PFSK-1 (cell line): Measurements from ENCODE around the gene PLK5.

Experiments
- POLR2AphosphoS5 ChIP-seq: IDR thresholded peaks from 2 replicates; pipeline ENCODE4 v1.6.1; 2012; ENCODE audit warnings: low read depth, mild to moderate bottlenecking, control low read depth, low read length, moderate library complexity
- REST ChIP-seq, 2 experiments: IDR thresholded peaks; 2 replicates each; pipeline versions ENCODE4 v1.6.1 to v1.8.0; 2011 to 2012; ENCODE audit warnings: low read depth in 2 of 2, low read length in 2 of 2, control low read depth in 1 of 2, inconsistent platforms in 1 of 2, mild to moderate bottlenecking in 1 of 2, moderate library complexity in 1 of 2; ENCODE audit not compliant: insufficient read depth in 1 of 2

- TF ChIP-seq REST (IDR thresholded peaks at IDR 0.05; ENCODE audit: insufficient read depth in 1 of 2, low read depth in 2 of 2, low read length in 2 of 2) (no peak), POLR2AphosphoS5 (no peak)
These were observed 41.3 kb upstream of the PLK5 start for GRCh38 chr19:1482361-1483130.
